IMR-90 (cell line): ENCODE data around the gene CDK5RAP3. TPM values are rescaled to one million over a fixed set of nuclear protein-coding genes. Genes with fewer than 3 reads are reported as not detected.

ENCODE experiments used
- ATAC-seq: fragments of 200-7000 bp; cut with Tn5 transposase; 2 replicates; pipeline ENCODE4 v1.9.1; 2020; ENCODE audit warnings: low read depth, mild to moderate bottlenecking, moderate library complexity
- BruUV-seq: library from RNA; stranded (reverse); fragments of 400-500 nt; replicated peaks from 2 replicates; lab custom pipeline; 2021; lab: Mats Ljungman, UMichigan
- CTCF ChIA-PET: fragments of 300-600 bp; formaldehyde crosslinking; extraction: SDS; loops from one replicate; lab custom pipeline; 2021; ENCODE audit warnings: antibody characterized with exemption; lab: Yijun Ruan, JAX
- POLR2A ChIA-PET: fragments of 300-600 bp; sonication (Branson Sonifier 250); formaldehyde crosslinking; loops from one replicate; lab custom pipeline; 2022; ENCODE audit warnings: antibody characterized with exemption; ENCODE audit not compliant: unreplicated experiment; lab: Charles Lee
- DNase-seq: peaks from one replicate; pipeline ENCODE4 v3.0.0; 2013
- H2AFZ ChIP-seq: replicated peaks from 2 replicates; pipeline ENCODE3; 2013; ENCODE audit warnings: low read length, mild to moderate bottlenecking; ENCODE audit not compliant: poor library complexity
- H2AK5ac ChIP-seq: 2 replicates; pipeline ENCODE4 v1.6.1; 2013; ENCODE audit warnings: low read depth, low read length, inconsistent platforms
- H2AK9ac ChIP-seq: replicated peaks from 2 replicates; pipeline ENCODE3; 2013; ENCODE audit warnings: mild to moderate bottlenecking, low read depth, low read length, moderate library complexity; ENCODE audit not compliant: poor library complexity
- H2BK120ac ChIP-seq: 2 replicates; pipeline ENCODE4 v1.6.1; 2013; ENCODE audit warnings: low read depth, low read length, inconsistent platforms
- H2BK15ac ChIP-seq: 3 replicates; pipeline ENCODE4 v1.6.1; 2013; ENCODE audit warnings: low read depth, low read length, inconsistent platforms
- H2BK20ac ChIP-seq: 2 replicates; pipeline ENCODE4 v1.6.1; 2013; ENCODE audit warnings: low read depth, mild to moderate bottlenecking, inconsistent platforms, low read length, moderate library complexity
- H2BK5ac ChIP-seq: 2 replicates; pipeline ENCODE4 v1.6.1; 2013; ENCODE audit warnings: mild to moderate bottlenecking, low read depth, low read length, inconsistent platforms; ENCODE audit not compliant: poor library complexity, severe bottlenecking
- H3K14ac ChIP-seq: replicated peaks from 2 replicates; pipeline ENCODE4 v1.6.1; 2013; ENCODE audit warnings: low read depth, low read length, inconsistent platforms
- H3K18ac ChIP-seq: 2 replicates; pipeline ENCODE4 v1.6.1; 2013; ENCODE audit warnings: low read depth, low read length, control low read depth
- H3K23ac ChIP-seq: 2 replicates; pipeline ENCODE4 v1.6.1; 2013; ENCODE audit warnings: low read depth, low read length, inconsistent platforms
- H3K27ac ChIP-seq: 2 replicates; pipeline ENCODE4 v1.5.1; 2013; ENCODE audit warnings: mild to moderate bottlenecking, control low read depth, low read length; ENCODE audit not compliant: insufficient read depth
- H3K27me3 ChIP-seq: 2 replicates; pipeline ENCODE4 v1.6.1; 2013; ENCODE audit warnings: low read length; ENCODE audit not compliant: control insufficient read depth, insufficient read depth
- H3K36me3 ChIP-seq: 2 replicates; pipeline ENCODE4 v1.6.1; 2013; ENCODE audit warnings: low read length, mixed read lengths; ENCODE audit not compliant: control insufficient read depth, insufficient read depth
- H3K4ac ChIP-seq: 2 replicates; pipeline ENCODE4 v1.6.1; 2013; ENCODE audit warnings: low read depth, low read length, inconsistent platforms
- H3K4me1 ChIP-seq: 2 replicates; pipeline ENCODE4 v1.6.1; 2013; ENCODE audit warnings: low read length, mixed read lengths; ENCODE audit not compliant: control insufficient read depth, insufficient read depth
- H3K4me2 ChIP-seq: 2 replicates; pipeline ENCODE4 v1.6.1; 2013; ENCODE audit warnings: low read depth, mild to moderate bottlenecking, control low read depth, low read length, moderate library complexity
- H3K4me3 ChIP-seq: 2 replicates; pipeline ENCODE4 v1.5.1; 2013; ENCODE audit warnings: low read depth, mild to moderate bottlenecking, control low read depth, low read length, moderate library complexity; ENCODE audit not compliant: insufficient read depth
- H3K56ac ChIP-seq: 2 replicates; pipeline ENCODE4 v1.6.1; 2013; ENCODE audit warnings: low read length, inconsistent platforms; ENCODE audit not compliant: insufficient read depth; ENCODE audit errors: extremely low read depth
- H3K79me1 ChIP-seq, 2 experiments: 2 replicates each; pipeline ENCODE4 v1.6.1; 2013; ENCODE audit warnings: low read length in 2 of 2, inconsistent platforms in 1 of 2, low read depth in 1 of 2
- H3K9ac ChIP-seq: 2 replicates; pipeline ENCODE4 v1.6.1; 2013; ENCODE audit warnings: low read depth, low read length, control low read depth
- H3K9me1 ChIP-seq: 2 replicates; pipeline ENCODE4 v1.6.1; 2013; ENCODE audit warnings: low read length, inconsistent platforms; ENCODE audit not compliant: insufficient read depth
- H3K9me3 ChIP-seq: 2 replicates; pipeline ENCODE4 v1.6.1; 2013; ENCODE audit warnings: low read length; ENCODE audit not compliant: control insufficient read depth, insufficient read depth
- H4K20me1 ChIP-seq: 2 replicates; pipeline ENCODE4 v1.6.1; 2013; ENCODE audit warnings: low read length, inconsistent platforms; ENCODE audit not compliant: insufficient read depth
- H4K5ac ChIP-seq: 2 replicates; pipeline ENCODE4 v1.6.1; 2013; ENCODE audit warnings: mild to moderate bottlenecking, low read depth, low read length, control low read depth
- H4K8ac ChIP-seq, 2 experiments: 2 replicates each; pipeline ENCODE4 v1.6.1; 2013; ENCODE audit warnings: low read depth in 2 of 2, low read length in 2 of 2, control low read depth in 1 of 2, inconsistent platforms in 1 of 2
- H4K91ac ChIP-seq: 2 replicates; pipeline ENCODE4 v1.6.1; 2013; ENCODE audit warnings: low read depth, low read length, inconsistent platforms; ENCODE audit not compliant: insufficient read depth
- CHD1 ChIP-seq: IDR thresholded peaks from 2 replicates; pipeline ENCODE4 v1.6.1; 2012; ENCODE audit warnings: low read depth, low read length, improper control_type of control experiment
- FOS ChIP-seq: fragments of 150-350 bp; IDR thresholded peaks from 2 replicates; pipeline ENCODE4 v1.6.1; 2016; ENCODE audit warnings: low read depth, low read length
- MAFK ChIP-seq: IDR thresholded peaks from 2 replicates; pipeline ENCODE4 v1.6.1; 2012; ENCODE audit warnings: low read depth, low read length, improper control_type of control experiment
- MXI1 ChIP-seq: IDR thresholded peaks from 2 replicates; pipeline ENCODE4 v1.6.1; 2012; ENCODE audit warnings: low read depth, mild to moderate bottlenecking, low read length, moderate library complexity, borderline replicate concordance
- POLR2A ChIP-seq: IDR thresholded peaks from 2 replicates; pipeline ENCODE4 v1.6.1; 2012; ENCODE audit warnings: mild to moderate bottlenecking, low read depth, low read length
- RFX5 ChIP-seq: IDR thresholded peaks from 2 replicates; pipeline ENCODE4 v1.8.0; 2012; ENCODE audit warnings: low read depth, mild to moderate bottlenecking, low read length, moderate library complexity
- WGBS, 2 experiments: methylation state at CpG; one replicate each; pipeline versions ENCODE4 v1.1.5 to v1.1.7; 2013; ENCODE audit warnings: missing lambda C conversion rate in 2 of 2; ENCODE audit not compliant: insufficient read length in 1 of 2; ENCODE audit errors: extremely low coverage in 2 of 2; 5-methylcytosine and 5-hydroxymethylcytosine counted together
- dilution Hi-C: fragments of 300-500 bp; cut with HindIII; formaldehyde crosslinking; loops from one replicate; pipeline ENCODE4 v1.14.3; 2018; ENCODE audit warnings: low sequenced_read_pairs; ENCODE audit not compliant: unreplicated experiment
- in situ Hi-C: fragments of 300-500 bp; cut with MboI; formaldehyde crosslinking; loops from 3 replicates; pipeline ENCODE4 v1.14.3; 2019; ENCODE audit warnings: low sequenced_read_pairs, inconsistent platforms, mixed read lengths
- intact Hi-C: fragments of 100-400 bp; cut with micrococcal nuclease; formaldehyde crosslinking; loops from 2 replicates; pipeline ENCODE4 v1.10.0; 2022
- polyA plus RNA-seq, 3 experiments: library from polyadenylated mRNA; depleted of rRNA; stranded (reverse); fragments of >200 nt; gene quantifications; 2 replicates each; pipeline ENCODE4 v1.2.3, GENCODE V29; 2012; ENCODE audit warnings: low replicate concordance in 1 of 3
- total RNA-seq: library from RNA; depleted of rRNA; stranded (reverse); fragments of >200 nt; gene quantifications from 2 replicates; pipeline ENCODE4 v1.2.3, GENCODE V29; 2012
- TF ChIP-seq, protein P1 (sequence below): conservative IDR thresholded peaks from 2 replicates; pipeline ENCODE4 v1.5.1; 2012; ENCODE audit warnings: mild to moderate bottlenecking, low read depth, low read length, improper control_type of control experiment
- TF ChIP-seq, protein P2 (sequence below): fragments of 150-350 bp; IDR thresholded peaks from 2 replicates; pipeline ENCODE4 v1.6.1; 2017; ENCODE audit warnings: mild to moderate bottlenecking, antibody characterized with exemption, low read length, low read depth
- TF ChIP-seq, protein P3 (sequence below): fragments of 150-350 bp; IDR thresholded peaks from 2 replicates; pipeline ENCODE4 v1.6.1; 2016; ENCODE audit warnings: low read depth, mild to moderate bottlenecking, low read length, moderate library complexity, borderline replicate concordance

CDK5RAP3 gene
- total and polyA plus RNA-seq, 2 of the 4 experiments (the other 2 are of a cell fraction), result 75.3 to 153 TPM

DNA sequence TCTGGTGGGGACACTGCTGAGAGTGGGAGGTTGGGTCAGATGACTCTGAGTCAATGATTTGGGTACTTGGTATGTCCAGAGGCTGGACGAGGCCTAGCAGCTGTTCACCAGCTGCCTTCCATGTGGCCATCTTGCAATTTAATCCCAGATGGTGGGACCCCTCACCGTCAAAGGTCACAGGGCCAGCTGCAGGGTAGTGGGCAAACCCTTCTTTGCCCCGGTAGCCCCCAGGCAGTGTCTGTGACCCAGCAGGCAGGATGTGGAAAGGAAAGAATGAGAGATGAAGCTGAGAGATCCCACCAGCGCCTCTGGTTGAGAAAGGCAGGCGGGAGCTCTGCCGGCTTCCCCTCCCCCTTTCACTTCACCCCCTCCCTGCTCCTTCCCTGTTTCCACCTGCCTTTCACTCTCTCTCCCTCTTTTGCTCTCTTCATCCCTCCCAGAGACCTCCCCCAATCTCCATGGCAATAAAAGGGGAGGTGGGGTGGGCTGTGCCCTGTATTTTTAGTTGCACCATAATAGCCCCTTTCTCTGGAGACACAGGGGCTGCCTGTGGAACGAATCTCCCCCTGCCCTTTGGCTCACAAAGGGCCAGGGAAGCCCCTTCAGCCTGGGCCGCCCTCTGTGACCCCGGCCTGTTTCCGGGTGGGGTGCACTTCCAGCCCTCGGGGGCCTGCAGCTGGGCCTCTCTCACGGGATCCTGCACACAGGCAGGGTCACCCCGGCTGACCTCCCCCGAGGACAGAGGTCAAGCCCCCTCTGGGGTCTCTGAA is 20.2 kb downstream of the CDK5RAP3 start:
- Histone ChIP-seq H3K9ac (no peak overlapping the region), H2AK9ac (no peak overlapping the region), H3K23ac (no peak overlapping the region), H3K56ac (no peak overlapping the region), H4K5ac (peak overlapping the region; percentile 39; the same call in 1 of the 2 replicates), H2AFZ (peak overlapping the region; percentile 65), H2BK20ac (no peak overlapping the region), H3K9me1 (no peaks in the 10 kb centered on the region), H2BK15ac (no peak overlapping the region), H2BK120ac (no peak overlapping the region), H3K27me3 (peaks cover 6% of the 10 kb centered on the region; the same call in 1 of the 2 replicates), H4K91ac (no peak overlapping the region), H4K20me1 (no peaks in the 10 kb centered on the region), H3K79me1 (no peaks in the 10 kb centered on the region), H3K4me3 (no peak overlapping the region), H3K9me3 (no peaks in the 10 kb centered on the region), H2AK5ac (no peak overlapping the region), H3K36me3 (no peaks in the 10 kb centered on the region), H4K8ac (no peak overlapping the region), H3K4ac (no peak overlapping the region), H3K4me2 (no peak overlapping the region), H2BK5ac (no peak overlapping the region), H3K14ac (no peak overlapping the region), H3K27ac (no peak overlapping the region), H3K18ac (no peak overlapping the region; the same call in 1 of the 2 replicates), H3K4me1 (peaks cover 9% of the 10 kb centered on the region)
- 33% methylated on average over 3 of the region's 14 CpGs; no CpG with 5 or more reads in 1 of the 2 experiments for WGBS, 2 experiments
- ATAC-seq (peak; percentile 67), DNase-seq (peak; percentile 50)
- BruUV-seq, result no TSS peak
- TF ChIP-seq, protein P1, sequence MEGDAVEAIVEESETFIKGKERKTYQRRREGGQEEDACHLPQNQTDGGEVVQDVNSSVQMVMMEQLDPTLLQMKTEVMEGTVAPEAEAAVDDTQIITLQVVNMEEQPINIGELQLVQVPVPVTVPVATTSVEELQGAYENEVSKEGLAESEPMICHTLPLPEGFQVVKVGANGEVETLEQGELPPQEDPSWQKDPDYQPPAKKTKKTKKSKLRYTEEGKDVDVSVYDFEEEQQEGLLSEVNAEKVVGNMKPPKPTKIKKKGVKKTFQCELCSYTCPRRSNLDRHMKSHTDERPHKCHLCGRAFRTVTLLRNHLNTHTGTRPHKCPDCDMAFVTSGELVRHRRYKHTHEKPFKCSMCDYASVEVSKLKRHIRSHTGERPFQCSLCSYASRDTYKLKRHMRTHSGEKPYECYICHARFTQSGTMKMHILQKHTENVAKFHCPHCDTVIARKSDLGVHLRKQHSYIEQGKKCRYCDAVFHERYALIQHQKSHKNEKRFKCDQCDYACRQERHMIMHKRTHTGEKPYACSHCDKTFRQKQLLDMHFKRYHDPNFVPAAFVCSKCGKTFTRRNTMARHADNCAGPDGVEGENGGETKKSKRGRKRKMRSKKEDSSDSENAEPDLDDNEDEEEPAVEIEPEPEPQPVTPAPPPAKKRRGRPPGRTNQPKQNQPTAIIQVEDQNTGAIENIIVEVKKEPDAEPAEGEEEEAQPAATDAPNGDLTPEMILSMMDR, result no peak
- TF ChIP-seq FOS, result no peak
- TF ChIP-seq MXI1, result no peak
- no peak for TF ChIP-seq POLR2A
- no peak for TF ChIP-seq MAFK
- TF ChIP-seq, protein P2, sequence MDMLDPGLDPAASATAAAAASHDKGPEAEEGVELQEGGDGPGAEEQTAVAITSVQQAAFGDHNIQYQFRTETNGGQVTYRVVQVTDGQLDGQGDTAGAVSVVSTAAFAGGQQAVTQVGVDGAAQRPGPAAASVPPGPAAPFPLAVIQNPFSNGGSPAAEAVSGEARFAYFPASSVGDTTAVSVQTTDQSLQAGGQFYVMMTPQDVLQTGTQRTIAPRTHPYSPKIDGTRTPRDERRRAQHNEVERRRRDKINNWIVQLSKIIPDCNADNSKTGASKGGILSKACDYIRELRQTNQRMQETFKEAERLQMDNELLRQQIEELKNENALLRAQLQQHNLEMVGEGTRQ, result no peak; the same call in 1 of the 2 replicates
- no peak for TF ChIP-seq RFX5
- TF ChIP-seq CHD1, result no peak
- TF ChIP-seq, protein P3, sequence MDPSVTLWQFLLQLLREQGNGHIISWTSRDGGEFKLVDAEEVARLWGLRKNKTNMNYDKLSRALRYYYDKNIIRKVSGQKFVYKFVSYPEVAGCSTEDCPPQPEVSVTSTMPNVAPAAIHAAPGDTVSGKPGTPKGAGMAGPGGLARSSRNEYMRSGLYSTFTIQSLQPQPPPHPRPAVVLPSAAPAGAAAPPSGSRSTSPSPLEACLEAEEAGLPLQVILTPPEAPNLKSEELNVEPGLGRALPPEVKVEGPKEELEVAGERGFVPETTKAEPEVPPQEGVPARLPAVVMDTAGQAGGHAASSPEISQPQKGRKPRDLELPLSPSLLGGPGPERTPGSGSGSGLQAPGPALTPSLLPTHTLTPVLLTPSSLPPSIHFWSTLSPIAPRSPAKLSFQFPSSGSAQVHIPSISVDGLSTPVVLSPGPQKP, result no peak
- POLR2A ChIA-PET, result interaction anchor here (1.0 kb wide), 1 partner anchor 12 kb away, joined by 3 read pairs; no protein-coding TSS in a partner anchor
- CTCF ChIA-PET, result interaction anchor here (1.4 kb wide), 1 partner anchor 12 kb away, joined by 6 read pairs; no protein-coding TSS in a partner anchor
- in situ Hi-C loops, result no loop called here
- intact Hi-C loops, result no loop called here
- dilution Hi-C loops, result no loop called here
